ENCODE results near the gene SLC2A13. TPM values are rescaled to one million over a fixed set of nuclear protein-coding genes. Genes with fewer than 3 reads are reported as not detected.

Gene SLC2A13
- total RNA-seq, 1 donor from 2014 or later: 17.4 TPM

DNA sequence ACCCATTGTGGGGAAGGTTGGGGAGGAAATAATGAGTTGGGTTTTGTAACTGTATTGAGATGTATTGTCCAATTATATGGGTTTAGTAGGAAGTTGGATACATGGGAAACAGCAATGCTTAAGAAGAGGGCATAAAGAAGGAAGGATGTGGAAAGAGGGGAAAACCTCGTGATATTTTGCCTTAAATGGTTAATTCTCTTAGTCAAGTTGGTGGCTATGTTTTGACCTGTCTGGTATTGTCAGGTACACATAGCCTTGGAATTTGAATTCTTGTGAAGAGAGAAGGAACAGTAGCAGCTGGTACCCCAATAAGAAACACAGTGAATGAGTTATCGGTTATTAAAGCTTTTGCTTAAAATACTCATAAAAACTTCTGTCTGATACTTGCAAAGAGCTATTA lies 32.6 kb upstream of the SLC2A13 start:
- Histone ChIP-seq H3K4me3 (no peak overlapping the region), H3K36me3 (no peaks in the 10 kb centered on the region), H3K9me3 (no peaks in the 10 kb centered on the region), H3K4me1 (no peaks in the 10 kb centered on the region), H3K27ac (no peak overlapping the region), H3K27me3 (no peaks in the 10 kb centered on the region)
- DNase-seq (ENCODE audit: extremely low spot score in 2 of 2): no peak
- intact Hi-C loops (cut with DNase I): no loop called here
- TF ChIP-seq POLR2A (IDR thresholded peaks at IDR 0.05) (no peak), POLR2AphosphoS5 (IDR thresholded peaks at IDR 0.05; ENCODE audit: insufficient read depth in 1 of 2, low read depth in 1 of 2) (no peak)
- TF ChIP-seq, protein P1, sequence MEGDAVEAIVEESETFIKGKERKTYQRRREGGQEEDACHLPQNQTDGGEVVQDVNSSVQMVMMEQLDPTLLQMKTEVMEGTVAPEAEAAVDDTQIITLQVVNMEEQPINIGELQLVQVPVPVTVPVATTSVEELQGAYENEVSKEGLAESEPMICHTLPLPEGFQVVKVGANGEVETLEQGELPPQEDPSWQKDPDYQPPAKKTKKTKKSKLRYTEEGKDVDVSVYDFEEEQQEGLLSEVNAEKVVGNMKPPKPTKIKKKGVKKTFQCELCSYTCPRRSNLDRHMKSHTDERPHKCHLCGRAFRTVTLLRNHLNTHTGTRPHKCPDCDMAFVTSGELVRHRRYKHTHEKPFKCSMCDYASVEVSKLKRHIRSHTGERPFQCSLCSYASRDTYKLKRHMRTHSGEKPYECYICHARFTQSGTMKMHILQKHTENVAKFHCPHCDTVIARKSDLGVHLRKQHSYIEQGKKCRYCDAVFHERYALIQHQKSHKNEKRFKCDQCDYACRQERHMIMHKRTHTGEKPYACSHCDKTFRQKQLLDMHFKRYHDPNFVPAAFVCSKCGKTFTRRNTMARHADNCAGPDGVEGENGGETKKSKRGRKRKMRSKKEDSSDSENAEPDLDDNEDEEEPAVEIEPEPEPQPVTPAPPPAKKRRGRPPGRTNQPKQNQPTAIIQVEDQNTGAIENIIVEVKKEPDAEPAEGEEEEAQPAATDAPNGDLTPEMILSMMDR (IDR thresholded peaks at IDR 0.05): no peak

DNA sequence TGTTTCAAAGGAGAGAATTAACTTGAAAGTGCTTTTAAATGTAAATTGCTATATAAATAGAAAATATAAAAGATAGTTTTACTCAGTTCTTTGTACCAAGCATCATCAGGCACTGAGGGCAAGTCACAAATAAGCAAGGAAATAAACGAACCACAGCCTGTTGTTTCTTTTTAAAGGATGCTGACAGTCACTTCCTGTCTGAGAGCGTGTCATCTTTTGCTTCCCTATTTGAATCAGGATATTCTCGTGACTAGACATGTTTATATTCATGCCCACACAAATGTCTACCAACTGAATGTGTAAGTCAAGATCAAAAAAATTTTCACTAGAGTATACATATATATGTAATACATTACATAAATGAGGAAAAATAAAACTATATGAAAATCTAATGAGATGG lies 31.4 kb upstream of the SLC2A13 start:
- TF ChIP-seq, protein P1 (IDR thresholded peaks at IDR 0.05): no peak
- TF ChIP-seq POLR2A (IDR thresholded peaks at IDR 0.05): no peak
- no peak for TF ChIP-seq POLR2AphosphoS5 (IDR thresholded peaks at IDR 0.05; ENCODE audit: insufficient read depth in 1 of 2, low read depth in 1 of 2)
- no peak for DNase-seq (ENCODE audit: extremely low spot score in 2 of 2)
- H3K9me3 ChIP-seq: no peaks in the 10 kb centered on the region

DNA sequence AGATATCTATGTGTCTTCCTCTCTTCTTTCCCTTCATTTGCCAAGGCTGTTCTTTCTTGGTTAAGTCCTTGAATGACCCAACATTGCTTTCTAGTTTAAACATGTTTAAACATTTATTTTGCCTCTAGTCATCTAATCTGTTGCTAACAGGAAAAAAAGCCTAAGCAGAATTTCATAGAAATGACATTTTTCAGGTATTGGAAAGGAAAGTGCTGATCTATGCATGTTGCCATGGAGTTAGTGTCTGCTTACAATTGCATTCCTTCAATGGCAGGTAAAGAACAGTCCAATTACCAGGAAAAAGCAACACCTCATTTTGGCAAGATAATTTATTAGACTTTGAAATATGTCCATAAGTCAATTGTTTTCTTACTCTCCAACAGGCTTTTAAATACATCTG lies 21.5 kb upstream of the SLC2A13 start:
- Histone ChIP-seq H3K27ac (no peak overlapping the region), H3K27me3 (no peaks in the 10 kb centered on the region), H3K4me1 (no peaks in the 10 kb centered on the region), H3K4me3 (no peak overlapping the region), H3K9me3 (no peaks in the 10 kb centered on the region), H3K36me3 (no peaks in the 10 kb centered on the region)
- TF ChIP-seq POLR2A (IDR thresholded peaks at IDR 0.05): no peak
- no peak for DNase-seq (ENCODE audit: extremely low spot score in 2 of 2)
- intact Hi-C loops (cut with DNase I): no loop called here

More for the DNA sequence above, 31.4 kb upstream of the SLC2A13 start:
- no peaks in the 10 kb centered on the region for H3K4me1 ChIP-seq
- intact Hi-C loops (cut with DNase I): no loop called here
- no peak overlapping the region for H3K27ac ChIP-seq
- H3K36me3 ChIP-seq: no peaks in the 10 kb centered on the region
- H3K27me3 ChIP-seq: no peaks in the 10 kb centered on the region
- H3K4me3 ChIP-seq: no peak overlapping the region

DNA sequence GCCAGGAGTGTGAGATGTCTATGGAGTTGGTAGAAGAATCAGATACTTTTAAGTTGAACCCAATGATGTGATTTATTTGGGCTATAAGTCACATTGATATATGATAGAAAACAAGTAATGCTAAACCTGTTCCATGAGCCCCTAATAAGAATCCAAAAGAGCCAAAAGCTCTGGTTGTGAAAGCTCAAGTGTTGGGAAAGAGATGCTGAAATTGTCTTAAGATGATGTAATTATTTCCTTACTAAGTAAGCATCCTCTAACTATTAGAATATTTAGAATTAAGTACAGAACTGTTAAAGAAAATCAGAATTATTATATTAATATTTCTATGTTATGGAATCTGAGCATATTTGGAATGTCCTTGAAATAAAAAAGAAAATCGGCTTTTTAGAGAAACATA lies 17.6 kb upstream of the SLC2A13 start:
- H3K36me3 ChIP-seq: no peaks in the 10 kb centered on the region
- no peaks in the 10 kb centered on the region for H3K27me3 ChIP-seq
- DNase-seq (ENCODE audit: extremely low spot score in 2 of 2): no peak
- no peak overlapping the region for H3K4me3 ChIP-seq
- TF ChIP-seq POLR2A (IDR thresholded peaks at IDR 0.05) (no peak), POLR2AphosphoS5 (IDR thresholded peaks at IDR 0.05; ENCODE audit: insufficient read depth in 1 of 2, low read depth in 1 of 2) (no peak)
- TF ChIP-seq, protein P1 (IDR thresholded peaks at IDR 0.05): no peak
- intact Hi-C loops (cut with DNase I): no loop called here
- H3K27ac ChIP-seq: no peak overlapping the region
- H3K9me3 ChIP-seq: no peaks in the 10 kb centered on the region
- no peaks in the 10 kb centered on the region for H3K4me1 ChIP-seq

DNA sequence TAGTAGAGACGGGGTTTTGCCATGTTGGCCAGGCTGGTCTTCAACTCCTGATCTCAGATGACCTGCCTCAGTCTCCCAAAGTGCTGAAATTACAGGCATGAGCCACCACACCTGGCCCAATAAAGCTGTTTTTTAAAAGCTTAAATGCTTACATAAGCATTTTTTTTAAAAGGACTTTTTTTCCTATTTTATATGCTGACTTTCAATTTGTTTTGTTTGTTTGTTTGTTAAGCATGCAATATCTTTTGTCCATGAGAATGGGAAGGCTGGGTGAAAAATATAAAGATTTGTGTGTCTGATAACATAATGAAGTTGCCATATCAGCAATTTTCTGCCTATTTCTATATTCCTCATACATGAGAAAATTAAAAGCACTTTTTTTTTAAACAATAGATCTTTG lies 17.0 kb upstream of the SLC2A13 start:
- no peaks in the 10 kb centered on the region for H3K36me3 ChIP-seq
- intact Hi-C loops (cut with DNase I): no loop called here
- no peaks in the 10 kb centered on the region for H3K9me3 ChIP-seq
- no peak overlapping the region for H3K4me3 ChIP-seq
- no peak for DNase-seq (ENCODE audit: extremely low spot score in 2 of 2)
- H3K27me3 ChIP-seq: no peaks in the 10 kb centered on the region
- no peak overlapping the region for H3K27ac ChIP-seq
- TF ChIP-seq POLR2A (IDR thresholded peaks at IDR 0.05) (no peak), POLR2AphosphoS5 (IDR thresholded peaks at IDR 0.05; ENCODE audit: insufficient read depth in 1 of 2, low read depth in 1 of 2) (no peak)
- TF ChIP-seq, protein P1 (IDR thresholded peaks at IDR 0.05): no peak
- H3K4me1 ChIP-seq: no peaks in the 10 kb centered on the region

DNA sequence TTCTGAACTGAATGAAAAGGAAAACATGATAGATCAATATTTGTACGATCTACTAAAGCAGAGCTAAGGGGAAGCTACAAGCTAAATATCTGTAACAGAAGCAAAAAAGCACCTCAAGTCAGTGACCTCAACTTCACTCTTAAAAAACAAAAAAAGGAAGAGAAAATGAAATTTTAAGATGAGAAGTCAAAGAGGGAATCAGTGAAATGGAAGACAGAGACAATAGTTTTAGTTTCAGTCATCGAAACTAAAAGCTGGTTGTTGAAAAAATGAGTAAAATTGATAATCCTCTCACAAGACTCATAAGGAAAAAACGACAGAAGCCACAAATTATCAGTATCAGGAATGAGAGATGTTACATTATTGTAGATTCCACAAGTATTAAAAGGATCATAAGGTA lies 11.9 kb upstream of the SLC2A13 start:
- no peaks in the 10 kb centered on the region for H3K4me1 ChIP-seq
- intact Hi-C loops (cut with DNase I): no loop called here
- no peak for DNase-seq (ENCODE audit: extremely low spot score in 2 of 2)
- TF ChIP-seq, protein P1 (IDR thresholded peaks at IDR 0.05): no peak
- TF ChIP-seq POLR2A (IDR thresholded peaks at IDR 0.05) (no peak), POLR2AphosphoS5 (IDR thresholded peaks at IDR 0.05; ENCODE audit: insufficient read depth in 1 of 2, low read depth in 1 of 2) (no peak)
- H3K4me3 ChIP-seq: no peak overlapping the region
- no peaks in the 10 kb centered on the region for H3K27me3 ChIP-seq
- H3K36me3 ChIP-seq: no peaks in the 10 kb centered on the region
- no peaks in the 10 kb centered on the region for H3K9me3 ChIP-seq
- no peak overlapping the region for H3K27ac ChIP-seq

Measured in vagina (tissue), 2 donors.